ENCODE data around the gene BST1. TPM values are rescaled to one million over a fixed set of nuclear protein-coding genes. Genes with fewer than 3 reads are reported as not detected.

BST1 gene
- total RNA-seq, 1 experiment from 2014 or later, result 1.4 TPM

GRCh38 chr4:15753081-15753480 lies 50.2 kb downstream of the BST1 start:
- Mint-ChIP-seq H3K27me3 (ENCODE audit: low read depth) (no peaks in the 10 kb centered on the region; the same call in none of the 2 replicates), H3K9me3 (peaks cover 9% of the 10 kb centered on the region), H3K36me3 (no peaks in the 10 kb centered on the region), H3K27ac (no peak overlapping the region), H3K4me3 (no peak overlapping the region), H3K4me1 (no peaks in the 10 kb centered on the region)
- DNase-seq (ENCODE audit: low spot score) (no peak), ATAC-seq (no peak)
- TF ChIP-seq AFF4 (CRISPR knock-in tag; IDR thresholded peaks at IDR 0.05; ENCODE audit: borderline replicate concordance) (no peak), ZMAT4 (CRISPR knock-in tag; IDR thresholded peaks at IDR 0.05) (no peak), NR2C2 (CRISPR knock-in tag; IDR thresholded peaks at IDR 0.05) (no peak), SOX15 (CRISPR knock-in tag; IDR thresholded peaks at IDR 0.05) (no peak), TCF7 (CRISPR knock-in tag; IDR thresholded peaks at IDR 0.05; ENCODE audit: low read depth) (no peak), IRF2 (CRISPR knock-in tag; IDR thresholded peaks at IDR 0.05; ENCODE audit: borderline replicate concordance, low read depth) (no peak), RORB (CRISPR knock-in tag; IDR thresholded peaks at IDR 0.05) (no peak), ZNF396 (CRISPR knock-in tag; IDR thresholded peaks at IDR 0.05; ENCODE audit: borderline replicate concordance) (no peak)
- TF ChIP-seq, protein P1, sequence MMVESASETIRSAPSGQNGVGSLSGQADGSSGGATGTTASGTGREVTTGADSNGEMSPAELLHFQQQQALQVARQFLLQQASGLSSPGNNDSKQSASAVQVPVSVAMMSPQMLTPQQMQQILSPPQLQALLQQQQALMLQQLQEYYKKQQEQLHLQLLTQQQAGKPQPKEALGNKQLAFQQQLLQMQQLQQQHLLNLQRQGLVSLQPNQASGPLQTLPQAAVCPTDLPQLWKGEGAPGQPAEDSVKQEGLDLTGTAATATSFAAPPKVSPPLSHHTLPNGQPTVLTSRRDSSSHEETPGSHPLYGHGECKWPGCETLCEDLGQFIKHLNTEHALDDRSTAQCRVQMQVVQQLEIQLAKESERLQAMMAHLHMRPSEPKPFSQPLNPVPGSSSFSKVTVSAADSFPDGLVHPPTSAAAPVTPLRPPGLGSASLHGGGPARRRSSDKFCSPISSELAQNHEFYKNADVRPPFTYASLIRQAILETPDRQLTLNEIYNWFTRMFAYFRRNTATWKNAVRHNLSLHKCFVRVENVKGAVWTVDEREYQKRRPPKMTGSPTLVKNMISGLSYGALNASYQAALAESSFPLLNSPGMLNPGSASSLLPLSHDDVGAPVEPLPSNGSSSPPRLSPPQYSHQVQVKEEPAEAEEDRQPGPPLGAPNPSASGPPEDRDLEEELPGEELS (CRISPR knock-in tag; IDR thresholded peaks at IDR 0.05), result no peak
- ChIA-PET CTCF (no interaction called here), POLR2A (no interaction called here)

DNA sequence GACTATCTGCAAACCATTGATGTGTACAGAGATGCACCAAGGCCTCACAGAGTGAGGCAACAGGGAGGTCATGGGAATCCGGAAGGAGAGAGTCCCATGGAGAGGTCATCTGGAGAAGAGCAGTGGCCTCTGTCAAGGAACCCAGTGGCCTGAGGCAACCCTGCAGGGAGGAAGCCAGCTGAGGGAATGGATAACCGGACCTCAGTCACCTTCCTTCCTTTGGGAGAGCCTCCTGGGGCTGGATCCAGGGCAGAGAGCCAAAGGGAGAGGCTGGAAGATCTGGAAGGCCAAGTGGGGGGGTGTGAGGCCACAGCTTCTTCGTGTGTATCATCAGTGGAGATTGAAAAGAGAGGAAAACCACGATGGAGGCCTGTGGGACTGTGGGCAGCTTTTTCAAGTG lies 50.9 kb downstream of the BST1 start:
- Mint-ChIP-seq H3K9me3 (peaks cover 16% of the 10 kb centered on the region), H3K4me3 (no peak overlapping the region), H3K27ac (no peak overlapping the region), H3K36me3 (no peaks in the 10 kb centered on the region), H3K4me1 (no peaks in the 10 kb centered on the region), H3K27me3 (ENCODE audit: low read depth) (no peaks in the 10 kb centered on the region; the same call in none of the 2 replicates)
- no peak for ATAC-seq
- POLR2A ChIA-PET, result no interaction called here
- no peak for DNase-seq (ENCODE audit: low spot score)
- CTCF ChIA-PET, result no interaction called here
- TF ChIP-seq ZMAT4 (CRISPR knock-in tag; IDR thresholded peaks at IDR 0.05) (no peak), ZNF671 (CRISPR knock-in tag; IDR thresholded peaks at IDR 0.05) (no peak), ZNF416 (CRISPR knock-in tag; IDR thresholded peaks at IDR 0.05) (no peak), ESRRA (CRISPR knock-in tag; IDR thresholded peaks at IDR 0.05; ENCODE audit: borderline replicate concordance) (no peak), NR2C2 (CRISPR knock-in tag; IDR thresholded peaks at IDR 0.05) (no peak), ZNF396 (CRISPR knock-in tag; IDR thresholded peaks at IDR 0.05; ENCODE audit: borderline replicate concordance) (no peak), MYBL2 (CRISPR knock-in tag; IDR thresholded peaks at IDR 0.05) (no peak), TEAD1 (CRISPR knock-in tag; IDR thresholded peaks at IDR 0.05) (no peak), ZNF423 (CRISPR knock-in tag; IDR thresholded peaks at IDR 0.05) (no peak), ZNF232 (CRISPR knock-in tag; IDR thresholded peaks at IDR 0.05) (no peak), HMGA2 (CRISPR knock-in tag; IDR thresholded peaks at IDR 0.05) (no peak)
- TF ChIP-seq, protein P1 (CRISPR knock-in tag; IDR thresholded peaks at IDR 0.05), result no peak
- TF ChIP-seq, protein P2, sequence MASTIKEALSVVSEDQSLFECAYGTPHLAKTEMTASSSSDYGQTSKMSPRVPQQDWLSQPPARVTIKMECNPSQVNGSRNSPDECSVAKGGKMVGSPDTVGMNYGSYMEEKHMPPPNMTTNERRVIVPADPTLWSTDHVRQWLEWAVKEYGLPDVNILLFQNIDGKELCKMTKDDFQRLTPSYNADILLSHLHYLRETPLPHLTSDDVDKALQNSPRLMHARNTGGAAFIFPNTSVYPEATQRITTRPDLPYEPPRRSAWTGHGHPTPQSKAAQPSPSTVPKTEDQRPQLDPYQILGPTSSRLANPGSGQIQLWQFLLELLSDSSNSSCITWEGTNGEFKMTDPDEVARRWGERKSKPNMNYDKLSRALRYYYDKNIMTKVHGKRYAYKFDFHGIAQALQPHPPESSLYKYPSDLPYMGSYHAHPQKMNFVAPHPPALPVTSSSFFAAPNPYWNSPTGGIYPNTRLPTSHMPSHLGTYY (CRISPR knock-in tag; IDR thresholded peaks at IDR 0.05), result no peak
- TF ChIP-seq, protein P3, sequence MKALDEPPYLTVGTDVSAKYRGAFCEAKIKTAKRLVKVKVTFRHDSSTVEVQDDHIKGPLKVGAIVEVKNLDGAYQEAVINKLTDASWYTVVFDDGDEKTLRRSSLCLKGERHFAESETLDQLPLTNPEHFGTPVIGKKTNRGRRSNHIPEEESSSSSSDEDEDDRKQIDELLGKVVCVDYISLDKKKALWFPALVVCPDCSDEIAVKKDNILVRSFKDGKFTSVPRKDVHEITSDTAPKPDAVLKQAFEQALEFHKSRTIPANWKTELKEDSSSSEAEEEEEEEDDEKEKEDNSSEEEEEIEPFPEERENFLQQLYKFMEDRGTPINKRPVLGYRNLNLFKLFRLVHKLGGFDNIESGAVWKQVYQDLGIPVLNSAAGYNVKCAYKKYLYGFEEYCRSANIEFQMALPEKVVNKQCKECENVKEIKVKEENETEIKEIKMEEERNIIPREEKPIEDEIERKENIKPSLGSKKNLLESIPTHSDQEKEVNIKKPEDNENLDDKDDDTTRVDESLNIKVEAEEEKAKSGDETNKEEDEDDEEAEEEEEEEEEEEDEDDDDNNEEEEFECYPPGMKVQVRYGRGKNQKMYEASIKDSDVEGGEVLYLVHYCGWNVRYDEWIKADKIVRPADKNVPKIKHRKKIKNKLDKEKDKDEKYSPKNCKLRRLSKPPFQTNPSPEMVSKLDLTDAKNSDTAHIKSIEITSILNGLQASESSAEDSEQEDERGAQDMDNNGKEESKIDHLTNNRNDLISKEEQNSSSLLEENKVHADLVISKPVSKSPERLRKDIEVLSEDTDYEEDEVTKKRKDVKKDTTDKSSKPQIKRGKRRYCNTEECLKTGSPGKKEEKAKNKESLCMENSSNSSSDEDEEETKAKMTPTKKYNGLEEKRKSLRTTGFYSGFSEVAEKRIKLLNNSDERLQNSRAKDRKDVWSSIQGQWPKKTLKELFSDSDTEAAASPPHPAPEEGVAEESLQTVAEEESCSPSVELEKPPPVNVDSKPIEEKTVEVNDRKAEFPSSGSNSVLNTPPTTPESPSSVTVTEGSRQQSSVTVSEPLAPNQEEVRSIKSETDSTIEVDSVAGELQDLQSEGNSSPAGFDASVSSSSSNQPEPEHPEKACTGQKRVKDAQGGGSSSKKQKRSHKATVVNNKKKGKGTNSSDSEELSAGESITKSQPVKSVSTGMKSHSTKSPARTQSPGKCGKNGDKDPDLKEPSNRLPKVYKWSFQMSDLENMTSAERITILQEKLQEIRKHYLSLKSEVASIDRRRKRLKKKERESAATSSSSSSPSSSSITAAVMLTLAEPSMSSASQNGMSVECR (CRISPR knock-in tag; IDR thresholded peaks at IDR 0.05; ENCODE audit: borderline replicate concordance), result no peak
- TF ChIP-seq, protein P4, sequence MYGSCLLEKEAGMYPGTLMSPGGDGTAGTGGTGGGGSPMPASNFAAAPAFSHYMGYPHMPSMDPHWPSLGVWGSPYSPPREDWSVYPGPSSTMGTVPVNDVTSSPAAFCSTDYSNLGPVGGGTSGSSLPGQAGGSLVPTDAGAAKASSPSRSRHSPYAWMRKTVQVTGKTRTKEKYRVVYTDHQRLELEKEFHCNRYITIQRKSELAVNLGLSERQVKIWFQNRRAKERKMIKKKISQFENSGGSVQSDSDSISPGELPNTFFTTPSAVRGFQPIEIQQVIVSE (CRISPR knock-in tag; IDR thresholded peaks at IDR 0.05; ENCODE audit: borderline replicate concordance), result no peak

All from WTC11 (cell line).